Mesenchymal stem cell (in vitro differentiated cells and primary cell): Measurements from ENCODE around the gene SETD1B.
A peak's percentile ranks its signal among the peaks of the same experiment; 100 is the strongest.

Experiments used
- DNase-seq: peaks from one replicate; pipeline ENCODE4 v3.0.0-alpha.2; 2013
- H2AFZ ChIP-seq: one replicate; pipeline ENCODE4 v1.6.1; 2013; ENCODE audit warnings: low read depth, mild to moderate bottlenecking, control low read depth, inconsistent platforms, low read length, moderate library complexity
- H2AK5ac ChIP-seq: 2 replicates; pipeline ENCODE4 v1.6.1; 2013; ENCODE audit warnings: low read length, moderate library complexity, mild to moderate bottlenecking, inconsistent platforms; ENCODE audit not compliant: severe bottlenecking
- H2BK120ac ChIP-seq: one replicate; pipeline ENCODE4 v1.6.1; 2013; ENCODE audit warnings: low read depth, mild to moderate bottlenecking, inconsistent platforms, low read length, moderate library complexity
- H2BK12ac ChIP-seq, 2 experiments: one replicate each; pipeline ENCODE4 v1.6.1; 2013; ENCODE audit warnings: inconsistent platforms in 2 of 2, low read length in 2 of 2, mild to moderate bottlenecking in 2 of 2, moderate library complexity in 2 of 2, control low read depth in 1 of 2
- H2BK15ac ChIP-seq: one replicate; pipeline ENCODE4 v1.6.1; 2013; ENCODE audit warnings: mild to moderate bottlenecking, low read depth, inconsistent platforms; ENCODE audit not compliant: poor library complexity, severe bottlenecking
- H2BK5ac ChIP-seq: 2 replicates; pipeline ENCODE4 v1.6.1; 2013; ENCODE audit warnings: low read depth, mild to moderate bottlenecking, low read length, control low read depth, inconsistent platforms; ENCODE audit not compliant: poor library complexity, severe bottlenecking
- H3K14ac ChIP-seq, 2 experiments: one replicate each; pipeline ENCODE4 v1.6.1; 2013; ENCODE audit warnings: inconsistent platforms in 2 of 2, low read length in 2 of 2, control low read depth in 1 of 2, mild to moderate bottlenecking in 1 of 2, moderate library complexity in 1 of 2
- H3K18ac ChIP-seq, 2 experiments: one replicate each; pipeline ENCODE4 v1.6.1; 2013; ENCODE audit warnings: inconsistent platforms in 2 of 2, low read length in 2 of 2, control low read depth in 1 of 2, low read depth in 1 of 2, mild to moderate bottlenecking in 1 of 2
- H3K23ac ChIP-seq, 2 experiments: one replicate each; pipeline ENCODE4 v1.6.1; 2013; ENCODE audit warnings: inconsistent platforms in 2 of 2, low read length in 2 of 2, mild to moderate bottlenecking in 2 of 2, moderate library complexity in 2 of 2, control low read depth in 1 of 2
- H3K27ac ChIP-seq: 2 replicates; pipeline ENCODE4 v1.5.1; 2013; ENCODE audit warnings: mild to moderate bottlenecking, moderate library complexity, low read length, control low read depth, inconsistent platforms; ENCODE audit not compliant: poor library complexity, severe bottlenecking
- H3K27me3 ChIP-seq, 2 experiments: 2 replicates each; pipeline versions ENCODE4 v1.6.1 to v1.7.0; 2013; ENCODE audit warnings: low read length in 2 of 2, mild to moderate bottlenecking in 2 of 2, moderate library complexity in 2 of 2, control low read depth in 1 of 2, inconsistent platforms in 1 of 2; ENCODE audit not compliant: control insufficient read depth in 1 of 2, insufficient read depth in 1 of 2
- H3K36me3 ChIP-seq, 2 experiments: 2 replicates each; pipeline versions ENCODE4 v1.6.1 to v1.7.0; 2013; ENCODE audit warnings: low read length in 2 of 2, control low read depth in 1 of 2, inconsistent platforms in 1 of 2, low read depth in 1 of 2, mild to moderate bottlenecking in 1 of 2; ENCODE audit not compliant: insufficient read depth in 2 of 2, control insufficient read depth in 1 of 2
- H3K4ac ChIP-seq, 2 experiments: one replicate each; pipeline ENCODE4 v1.6.1; 2013; ENCODE audit warnings: inconsistent platforms in 2 of 2, low read length in 2 of 2, mild to moderate bottlenecking in 2 of 2, moderate library complexity in 2 of 2, control low read depth in 1 of 2, low read depth in 1 of 2
- H3K4me1 ChIP-seq: 2 replicates; pipeline ENCODE4 v1.6.1; 2013; ENCODE audit warnings: low read depth, low read length, control low read depth; ENCODE audit not compliant: control insufficient read depth, insufficient read depth
- H3K4me2 ChIP-seq: 2 replicates; pipeline ENCODE4 v1.6.1; 2013; ENCODE audit warnings: low read length, mild to moderate bottlenecking, inconsistent platforms; ENCODE audit not compliant: poor library complexity, severe bottlenecking
- H3K4me3 ChIP-seq, 2 experiments: 2 replicates each; pipeline versions ENCODE4 v1.5.1 to v1.7.0; 2013; ENCODE audit warnings: low read length in 2 of 2, mild to moderate bottlenecking in 2 of 2, control low read depth in 1 of 2, low read depth in 1 of 2; ENCODE audit not compliant: insufficient read depth in 1 of 2
- H3K79me1 ChIP-seq: replicated peaks from 2 replicates; pipeline ENCODE4 v1.6.1; 2013; ENCODE audit warnings: mild to moderate bottlenecking, control low read depth, low read length, inconsistent platforms; ENCODE audit not compliant: poor library complexity, severe bottlenecking
- H3K9ac ChIP-seq: 2 replicates; pipeline ENCODE4 v1.7.0; 2013; ENCODE audit warnings: mild to moderate bottlenecking, low read length, moderate library complexity
- H3K9me3 ChIP-seq: 2 replicates; pipeline ENCODE4 v1.7.0; 2013; ENCODE audit warnings: mild to moderate bottlenecking, low read length; ENCODE audit not compliant: control insufficient read depth
- H4K8ac ChIP-seq: one replicate; pipeline ENCODE4 v1.6.1; 2013; ENCODE audit warnings: inconsistent platforms, mild to moderate bottlenecking, low read length, moderate library complexity
- H4K91ac ChIP-seq: one replicate; pipeline ENCODE4 v1.6.1; 2013; ENCODE audit warnings: mild to moderate bottlenecking, low read length, inconsistent platforms
- WGBS: methylation state at CpG from one replicate; pipeline ENCODE4 v1.1.7; 2013; ENCODE audit warnings: mixed read lengths; 5-methylcytosine and 5-hydroxymethylcytosine counted together

Gene SETD1B

DNA sequence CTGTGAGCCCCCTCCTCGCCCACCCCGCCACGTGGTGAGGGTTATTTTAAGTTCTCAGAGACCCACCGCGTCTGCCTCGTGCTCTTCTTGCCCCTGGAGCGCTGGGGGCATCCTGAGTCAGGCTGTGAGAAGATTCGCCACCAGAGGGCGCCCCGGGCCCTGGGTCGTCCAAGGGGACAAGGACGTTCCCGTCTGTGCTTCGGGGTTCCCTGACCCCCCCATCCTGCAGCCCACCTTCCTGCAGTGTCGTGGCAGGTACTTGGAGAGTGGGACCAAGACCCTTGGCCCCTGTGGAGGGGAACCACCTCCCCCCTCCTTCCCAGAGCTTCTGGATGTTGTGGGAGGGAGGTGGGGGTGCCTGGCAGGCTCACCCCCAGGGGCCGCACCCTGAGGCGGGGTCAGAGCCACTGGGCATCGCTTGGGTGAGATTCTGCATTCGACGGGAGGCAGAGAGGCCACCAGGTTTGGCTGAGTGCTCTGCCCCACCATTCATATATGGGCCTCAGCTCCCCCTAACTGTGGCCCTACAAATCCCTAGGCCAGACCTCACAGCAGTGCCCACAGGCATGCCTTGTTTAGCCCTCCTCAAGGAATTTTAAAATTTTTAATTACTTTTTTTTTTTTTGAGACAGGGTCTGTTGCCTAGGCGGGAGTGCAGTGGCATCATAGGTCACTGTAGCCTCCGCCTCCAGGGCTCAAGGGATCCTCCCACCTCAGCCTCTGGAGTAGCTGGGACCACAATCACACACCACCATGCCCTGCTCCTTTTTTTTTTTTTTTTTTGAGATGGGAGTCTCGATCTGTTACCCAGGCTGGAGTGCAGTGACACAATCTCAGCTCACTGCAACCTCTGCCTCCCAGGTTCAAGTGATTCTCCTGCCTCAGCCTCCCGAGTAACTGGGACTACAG lies 27.4 kb upstream of the SETD1B start:
- H3K4me2 ChIP-seq = no peak overlapping the region
- H2BK5ac ChIP-seq = no peak overlapping the region
- H3K36me3 ChIP-seq = peaks cover 3 to 44% of the 10 kb centered on the region in 2 experiments
- H3K14ac ChIP-seq = no peak overlapping the region
- H3K27me3 ChIP-seq = no peaks in the 10 kb centered on the region
- H4K8ac ChIP-seq = peak overlapping the region; percentile 66
- H3K9me3 ChIP-seq = no peaks in the 10 kb centered on the region
- H2AFZ ChIP-seq = no peak overlapping the region
- peak overlapping the region; percentile 24 for H2AK5ac ChIP-seq
- no peak overlapping the region for H3K27ac ChIP-seq
- peak overlapping the region; percentile 7 for H4K91ac ChIP-seq
- no peak overlapping the region for H3K4me3 ChIP-seq
- peak overlapping the region in 1 of 2 experiments; percentile 54 for H2BK12ac ChIP-seq
- no peak overlapping the region for H3K18ac ChIP-seq
- H3K79me1 ChIP-seq = peaks cover 8% of the 10 kb centered on the region
- no peak overlapping the region for H3K9ac ChIP-seq
- peak; percentile 65 for DNase-seq
- 37% methylated on average over 20 of the region's 24 CpGs for WGBS
- H3K4me1 ChIP-seq = peaks cover 39% of the 10 kb centered on the region
- H3K23ac ChIP-seq = no peak overlapping the region
- H2BK15ac ChIP-seq = no peak overlapping the region
- H3K4ac ChIP-seq = no peak overlapping the region
- no peak overlapping the region for H2BK120ac ChIP-seq

DNA sequence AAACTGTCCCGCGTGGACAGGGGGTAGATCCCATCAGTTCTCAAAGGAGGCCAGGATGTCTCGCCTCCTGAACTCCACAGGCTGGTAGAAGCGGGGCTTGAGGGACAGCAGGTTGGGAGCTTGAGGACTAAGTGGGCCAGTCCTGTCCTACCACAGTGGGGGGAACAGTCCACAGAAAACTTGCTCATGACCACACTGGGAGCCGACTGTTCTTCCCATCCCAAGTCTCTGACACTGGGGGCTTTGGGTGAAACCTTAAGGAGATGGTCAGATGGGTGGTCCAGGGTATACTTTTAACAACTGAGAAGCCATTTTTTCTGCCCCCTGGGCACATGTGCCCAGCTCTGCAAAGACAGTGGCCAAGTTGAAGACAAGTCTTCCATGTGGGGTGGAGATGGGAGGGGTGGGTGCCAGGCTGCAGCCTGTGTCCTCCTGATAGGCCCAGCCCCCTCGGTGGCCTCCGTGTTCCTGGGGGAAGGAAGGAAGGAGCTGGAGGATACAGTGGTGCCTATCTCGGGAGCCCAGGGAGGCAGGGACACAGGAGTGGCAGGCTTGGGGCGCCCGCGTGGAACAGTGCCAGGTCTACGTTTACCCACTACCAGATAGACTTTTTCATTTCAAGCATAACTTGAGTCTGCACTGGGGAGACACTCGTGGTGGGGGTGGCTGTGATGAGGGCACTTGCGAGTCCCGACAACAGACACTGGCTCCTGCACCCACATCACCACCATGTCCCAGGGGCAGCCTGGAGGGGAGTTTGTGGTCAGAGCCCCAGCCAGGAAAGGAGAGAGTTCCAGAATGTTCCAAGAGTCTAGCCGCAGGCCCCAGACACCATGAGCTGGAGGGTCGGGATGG lies 25.0 kb upstream of the SETD1B start:
- Histone ChIP-seq H3K9me3 (no peaks in the 10 kb centered on the region), H3K4me3 (no peak overlapping the region), H3K4ac (no peak overlapping the region), H2BK120ac (no peak overlapping the region), H3K27ac (no peak overlapping the region), H4K8ac (no peak overlapping the region), H2BK15ac (no peak overlapping the region), H3K4me1 (peaks cover 43% of the 10 kb centered on the region), H3K14ac (no peak overlapping the region), H2BK5ac (no peak overlapping the region), H2AK5ac (no peak overlapping the region), H3K79me1 (peaks cover 11% of the 10 kb centered on the region), H3K36me3 (peaks cover 3 to 44% of the 10 kb centered on the region in 2 experiments), H2BK12ac (no peak overlapping the region), H3K4me2 (no peak overlapping the region), H3K9ac (no peak overlapping the region), H3K27me3 (no peaks in the 10 kb centered on the region), H4K91ac (no peak overlapping the region), H3K23ac (no peak overlapping the region), H3K18ac (no peak overlapping the region), H2AFZ (no peak overlapping the region)
- DNase-seq = no peak
- 95% methylated on average over 10 of the region's 17 CpGs for WGBS

DNA sequence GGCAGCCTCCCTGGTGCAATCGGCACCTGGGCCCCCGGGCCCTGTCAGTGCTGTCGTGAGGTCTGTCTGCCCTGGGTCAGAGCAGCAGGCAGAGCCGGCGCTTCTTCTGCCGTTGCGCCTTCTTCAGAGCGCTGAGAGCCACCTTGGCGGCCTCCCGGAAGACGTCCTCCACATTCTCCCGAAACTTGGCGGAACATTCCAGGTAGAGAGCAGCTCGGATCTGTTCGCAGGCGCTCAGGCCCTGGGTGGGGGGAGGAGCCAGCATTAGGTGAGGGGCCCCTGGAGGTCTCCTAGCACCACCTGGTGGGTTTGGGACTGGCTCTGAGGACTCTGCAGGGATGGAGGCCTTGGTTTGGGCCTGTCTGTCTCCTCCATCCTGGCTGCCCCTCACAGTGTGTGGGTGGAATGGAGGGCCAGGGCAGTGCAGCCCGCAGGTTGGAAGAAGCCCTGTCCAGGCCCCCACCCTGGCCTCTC lies 24.4 kb upstream of the SETD1B start:
- H3K4me3 ChIP-seq = no peak overlapping the region
- H3K23ac ChIP-seq = no peak overlapping the region

DNA sequence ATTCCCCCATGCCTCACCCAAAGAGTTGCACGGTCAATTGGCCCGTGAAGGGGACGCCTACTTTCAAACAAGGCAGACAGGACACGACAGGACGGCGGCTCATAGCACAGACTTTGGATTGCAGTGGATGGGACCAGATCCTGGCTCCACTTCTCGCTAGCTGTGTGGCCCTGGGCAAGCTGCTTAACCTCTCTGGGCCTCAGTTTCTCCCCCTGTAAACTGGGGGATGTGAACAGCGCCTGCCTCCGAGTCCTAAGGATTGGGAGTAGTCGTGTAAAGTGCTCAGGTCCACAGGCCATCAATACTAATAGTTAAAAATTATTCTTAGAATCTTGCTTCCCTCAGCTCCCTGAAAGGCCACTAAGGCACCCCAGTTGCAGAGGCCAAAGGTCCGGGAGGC lies 23.4 kb upstream of the SETD1B start:
- Histone ChIP-seq H3K27ac (no peak overlapping the region), H3K4me3 (no peak overlapping the region), H4K8ac (no peak overlapping the region), H3K36me3 (peaks cover 3 to 44% of the 10 kb centered on the region in 2 experiments), H3K14ac (no peak overlapping the region), H3K23ac (no peak overlapping the region), H3K4ac (no peak overlapping the region), H3K4me1 (peaks cover 33% of the 10 kb centered on the region), H3K27me3 (no peaks in the 10 kb centered on the region), H3K9ac (no peak overlapping the region), H2BK15ac (no peak overlapping the region), H4K91ac (no peak overlapping the region), H2AK5ac (no peak overlapping the region), H3K79me1 (peaks cover 14% of the 10 kb centered on the region), H2AFZ (no peak overlapping the region), H3K4me2 (no peak overlapping the region), H3K18ac (no peak overlapping the region), H2BK120ac (no peak overlapping the region), H2BK5ac (no peak overlapping the region), H3K9me3 (no peaks in the 10 kb centered on the region), H2BK12ac (no peak overlapping the region)
- WGBS = 97% methylated on average over 11 of the region's 11 CpGs
- no peak for DNase-seq

More for the DNA sequence above, 24.4 kb upstream of the SETD1B start:
- Histone ChIP-seq H2AK5ac (no peak overlapping the region), H3K14ac (no peak overlapping the region), H4K8ac (no peak overlapping the region), H3K4me1 (peaks cover 39% of the 10 kb centered on the region), H2BK15ac (no peak overlapping the region), H3K27me3 (no peaks in the 10 kb centered on the region), H2BK120ac (no peak overlapping the region), H3K9me3 (no peaks in the 10 kb centered on the region), H3K27ac (no peak overlapping the region), H3K18ac (no peak overlapping the region), H3K4ac (no peak overlapping the region), H3K9ac (no peak overlapping the region), H3K4me2 (no peak overlapping the region), H3K36me3 (peaks cover 3 to 44% of the 10 kb centered on the region in 2 experiments), H2BK12ac (no peak overlapping the region), H2BK5ac (no peak overlapping the region), H3K79me1 (peaks cover 12% of the 10 kb centered on the region), H2AFZ (no peak overlapping the region), H4K91ac (no peak overlapping the region)
- no peak for DNase-seq
- 94% methylated on average over 17 of the region's 17 CpGs for WGBS
